IPS-18c (cell line): ENCODE data around the gene PRR7.
A peak's percentile ranks its signal among the peaks of the same experiment; 100 is the strongest.

Source experiments
- H3K4me3 ChIP-seq: 2 replicates; pipeline ENCODE4 v1.7.0; 2013; ENCODE audit warnings: low read depth, mild to moderate bottlenecking, low read length, moderate library complexity; ENCODE audit not compliant: insufficient read depth
- H3K9me3 ChIP-seq: one replicate; pipeline ENCODE4 v1.6.1; 2013; ENCODE audit warnings: mild to moderate bottlenecking, low read length, moderate library complexity; ENCODE audit not compliant: control insufficient read depth, insufficient read depth

PRR7 gene

GRCh38 chr5:177496070-177496726, 49.6 kb downstream of the PRR7 start:
- Histone ChIP-seq H3K4me3 (peak overlapping the region; percentile 72), H3K9me3 (no peaks in the 10 kb centered on the region)

GRCh38 chr5:177496727-177497291, 50.2 kb downstream of the PRR7 start:
- Histone ChIP-seq H3K4me3 (peak overlapping the region; percentile 84), H3K9me3 (no peaks in the 10 kb centered on the region)

- no peaks in the 10 kb centered on the region for H3K9me3 ChIP-seq
- H3K4me3 ChIP-seq, result peak within 1 kb of the TSS; percentile 84
Observed at GRCh38 chr5:177497292-177498012, 50.8 kb downstream of the PRR7 start, which contains the start of gene PDLIM7. Gene PDLIM7, minus strand, starts transcription at chr5:177497604. Its CDS starts 1,092 bp downstream, at chr5:177496512.

- H3K9me3 ChIP-seq, result no peaks in the 10 kb centered on the region
- H3K4me3 ChIP-seq, result peak overlapping the region; percentile 57
Observed at GRCh38 chr5:177498013-177498787, 51.6 kb downstream of the PRR7 start.

- Histone ChIP-seq H3K4me3 (no peak overlapping the region), H3K9me3 (no peaks in the 10 kb centered on the region)
Observed at GRCh38 chr5:177499842-177500241, 53.2 kb downstream of the PRR7 start.

- H3K4me3 ChIP-seq, result no peak overlapping the region
- no peaks in the 10 kb centered on the region for H3K9me3 ChIP-seq
Observed at GRCh38 chr5:177500685-177501522, 54.3 kb downstream of the PRR7 start.

- Histone ChIP-seq H3K4me3 (no peak overlapping the region), H3K9me3 (no peaks in the 10 kb centered on the region)
Observed at GRCh38 chr5:177501874-177502678, 55.5 kb downstream of the PRR7 start.

GRCh38 chr5:177502886-177503285, 56.3 kb downstream of the PRR7 start:
- Histone ChIP-seq H3K4me3 (no peak overlapping the region), H3K9me3 (no peaks in the 10 kb centered on the region)

- Histone ChIP-seq H3K9me3 (no peaks in the 10 kb centered on the region), H3K4me3 (no peak overlapping the region)
Observed at GRCh38 chr5:177503351-177504085, 56.9 kb downstream of the PRR7 start.

GRCh38 chr5:177504086-177505056, 57.8 kb downstream of the PRR7 start:
- no peaks in the 10 kb centered on the region for H3K9me3 ChIP-seq
- no peak overlapping the region for H3K4me3 ChIP-seq

GRCh38 chr5:177505075-177505474, 58.5 kb downstream of the PRR7 start:
- H3K4me3 ChIP-seq, result no peak overlapping the region
- H3K9me3 ChIP-seq, result no peaks in the 10 kb centered on the region
